Stomach (tissue), 4 donors: ENCODE results near the gene ZFP36L2.

Source experiments
- CTCF ChIP-seq, 7 experiments: fragments of 450-650 bp in 4 of 7; fragments of 200-600 bp in 3 of 7; sonication (generic) in 3 of 7; IDR thresholded peaks; one replicate each; pipeline ENCODE4 v1.5.1; 2016 to 2019; ENCODE audit warnings: antibody characterized with exemption in 7 of 7, control low read depth in 2 of 7, mild to moderate bottlenecking in 1 of 7
- POLR2A ChIP-seq, 4 donors: fragments of 450-650 bp; IDR thresholded peaks; one replicate each; pipeline ENCODE4 v1.6.1; 2016; ENCODE audit warnings: antibody characterized with exemption in 4 of 4, control low read depth in 2 of 4, mild to moderate bottlenecking in 1 of 4, moderate library complexity in 1 of 4
- POLR2AphosphoS5 ChIP-seq, 3 donors: sonication (generic); formaldehyde crosslinking; IDR thresholded peaks; one replicate each; pipeline ENCODE4 v1.6.1; 2016; ENCODE audit warnings: antibody characterized with exemption in 3 of 3

GRCh38 chr2:43254331-43254730, 27.9 kb upstream of the ZFP36L2 start:
- no peak for TF ChIP-seq POLR2AphosphoS5 (IDR thresholded peaks at IDR 0.05)
- no peak for TF ChIP-seq CTCF (IDR thresholded peaks at IDR 0.05)
- no peak for TF ChIP-seq POLR2A (IDR thresholded peaks at IDR 0.05)
